BLaER1 (cell line): ENCODE data around the gene FANCE.
A peak's percentile ranks its signal among the peaks of the same experiment; 100 is the strongest.

ENCODE experiments used
- H3K27ac ChIP-seq: shearing (Covaris generic); formaldehyde crosslinking; 2 replicates; pipeline ENCODE4 v1.8.1; 2022
- H3K27me3 ChIP-seq: shearing (Covaris generic); formaldehyde crosslinking; 2 replicates; pipeline ENCODE4 v1.8.1; 2022
- H3K36me3 ChIP-seq: shearing (Covaris generic); formaldehyde crosslinking; 2 replicates; pipeline ENCODE4 v1.8.1; 2022
- H3K4me1 ChIP-seq: shearing (Covaris generic); formaldehyde crosslinking; 2 replicates; pipeline ENCODE4 v1.8.1; 2022
- H3K4me2 ChIP-seq: shearing (Covaris generic); formaldehyde crosslinking; 2 replicates; pipeline ENCODE4 v1.8.1; 2022
- H3K4me3 ChIP-seq: shearing (Covaris generic); formaldehyde crosslinking; 2 replicates; pipeline ENCODE4 v1.8.1; 2022
- H3K9ac ChIP-seq: shearing (Covaris generic); formaldehyde crosslinking; 2 replicates; pipeline ENCODE4 v1.8.1; 2022
- H3K9me3 ChIP-seq: shearing (Covaris generic); formaldehyde crosslinking; 2 replicates; pipeline ENCODE4 v1.8.1; 2022
- H4K20me1 ChIP-seq: shearing (Covaris generic); formaldehyde crosslinking; 2 replicates; pipeline ENCODE4 v1.8.1; 2022
- Cebpa-rat ChIP-seq: shearing (Covaris generic); IDR thresholded peaks from 2 replicates; pipeline ENCODE4 v1.8.1; 2022

FANCE gene

DNA sequence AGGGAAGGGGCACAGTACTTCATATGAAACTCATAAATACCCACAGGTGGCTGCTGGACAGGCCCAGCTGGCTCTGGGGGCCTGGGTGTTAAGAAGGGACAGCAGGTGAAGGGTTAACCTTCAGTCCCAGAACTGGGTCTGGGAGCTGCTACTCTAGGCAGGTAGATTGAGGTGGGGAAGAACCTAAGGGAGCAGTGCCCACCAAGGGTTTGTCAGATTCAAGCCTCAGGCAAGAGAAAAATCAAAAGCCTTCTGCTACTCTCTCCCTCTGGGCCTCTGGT, 21.7 kb downstream of the FANCE start:
- Histone ChIP-seq H3K9me3 (no peaks in the 10 kb centered on the region), H3K27ac (0 out of 2 replicates have a peak overlapping the region, but pooled peaks have one; percentile 22)

DNA sequence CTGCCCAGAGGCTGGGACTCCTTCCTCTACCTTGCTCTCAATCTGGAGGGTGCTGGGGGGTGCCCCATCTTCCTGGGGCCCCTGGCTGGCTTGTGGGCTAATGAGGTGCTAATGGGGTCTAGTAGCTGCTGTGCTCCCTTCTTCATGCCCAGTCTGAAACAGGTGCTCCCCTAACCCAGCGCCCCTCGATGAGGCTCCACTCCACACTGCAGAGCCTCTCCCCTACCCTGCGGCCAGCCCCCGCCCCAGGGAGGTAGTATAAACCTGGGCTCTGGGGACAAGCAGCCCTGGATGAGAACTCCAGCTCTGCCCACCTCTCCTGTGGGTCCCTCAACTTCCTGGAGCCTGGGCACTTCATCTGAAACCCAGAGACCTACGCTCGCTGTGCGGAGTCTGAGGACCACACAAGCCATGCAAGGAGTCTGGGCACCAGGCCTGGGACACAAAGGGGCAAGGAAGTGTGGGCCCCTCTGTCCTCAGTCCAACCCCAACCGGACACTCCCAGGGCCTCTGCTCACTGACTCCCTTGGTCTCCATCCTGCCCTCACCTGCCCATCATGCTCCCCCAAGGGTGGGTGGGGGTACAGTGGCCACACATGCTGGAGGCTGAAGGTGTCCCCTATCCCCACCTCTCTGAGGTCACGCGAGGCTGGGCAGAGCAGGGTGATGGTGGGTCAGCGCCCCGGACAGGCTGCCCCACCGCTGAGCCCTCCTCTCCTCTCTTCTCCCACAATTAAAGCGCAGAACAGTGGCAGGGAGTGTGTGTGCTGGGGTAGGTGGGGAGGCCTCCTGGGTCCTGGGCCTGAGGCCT, 22.2 kb downstream of the FANCE start:
- no peak for TF ChIP-seq Cebpa-rat
- H3K4me1 ChIP-seq: peaks cover 38% of the 10 kb centered on the region
- peaks cover 61% of the 10 kb centered on the region for H3K36me3 ChIP-seq
- no peak overlapping the region for H3K4me3 ChIP-seq
- H3K9me3 ChIP-seq: no peaks in the 10 kb centered on the region
- 0 out of 2 replicates have a peak overlapping the region, but pooled peaks have one; percentile 34 for H3K9ac ChIP-seq
- H3K27me3 ChIP-seq: no peaks in the 10 kb centered on the region
- H4K20me1 ChIP-seq: peaks cover 62% of the 10 kb centered on the region
- H3K4me2 ChIP-seq: no peak overlapping the region
- H3K27ac ChIP-seq: 0 out of 2 replicates have a peak overlapping the region, but pooled peaks have one; percentile 22

More for the DNA sequence above, 21.7 kb downstream of the FANCE start:
- Histone ChIP-seq H4K20me1 (peaks cover 67% of the 10 kb centered on the region), H3K9ac (peak overlapping the region; percentile 34; the same call in 1 of the 2 replicates), H3K4me2 (no peak overlapping the region), H3K36me3 (peaks cover 66% of the 10 kb centered on the region), H3K4me1 (peaks cover 37% of the 10 kb centered on the region), H3K4me3 (no peak overlapping the region), H3K27me3 (no peaks in the 10 kb centered on the region)
- TF ChIP-seq Cebpa-rat: no peak

DNA sequence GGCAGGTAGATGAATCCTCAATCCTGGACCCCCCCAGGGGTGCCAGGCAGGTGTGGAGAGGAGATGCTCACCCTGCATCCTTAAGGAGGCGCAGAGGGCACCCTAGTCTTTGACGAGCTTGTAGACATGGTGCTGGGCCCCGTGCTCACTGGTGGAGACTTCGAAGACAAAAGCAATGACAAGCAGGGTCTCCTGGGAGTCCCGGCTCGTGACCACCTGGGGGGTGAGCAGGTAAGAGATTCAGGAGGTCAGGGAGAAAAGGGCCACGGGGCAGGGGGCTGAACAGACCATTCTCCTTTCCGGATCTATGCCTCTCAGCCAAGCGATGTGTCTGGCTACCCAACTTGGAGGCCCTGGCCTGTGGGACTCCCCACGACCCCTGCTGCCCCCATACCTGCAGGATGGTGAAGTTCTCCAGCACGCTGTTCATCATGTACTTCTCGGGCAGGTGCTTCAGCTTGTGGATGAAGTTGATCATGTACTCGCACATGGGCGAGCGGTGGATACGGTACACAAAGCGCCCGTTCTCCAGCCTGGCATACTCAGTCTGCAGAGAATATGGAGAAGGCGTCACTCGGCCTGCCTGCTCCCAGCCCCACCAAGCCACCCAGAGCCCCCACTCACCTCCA, 22.9 kb downstream of the FANCE start:
- Histone ChIP-seq H4K20me1 (peaks cover 55% of the 10 kb centered on the region), H3K4me1 (peaks cover 41% of the 10 kb centered on the region), H3K27me3 (no peaks in the 10 kb centered on the region), H3K36me3 (peaks cover 54% of the 10 kb centered on the region), H3K27ac (no peak overlapping the region), H3K4me3 (no peak overlapping the region), H3K9me3 (no peaks in the 10 kb centered on the region), H3K9ac (no peak overlapping the region), H3K4me2 (no peak overlapping the region)
- TF ChIP-seq Cebpa-rat: no peak

DNA sequence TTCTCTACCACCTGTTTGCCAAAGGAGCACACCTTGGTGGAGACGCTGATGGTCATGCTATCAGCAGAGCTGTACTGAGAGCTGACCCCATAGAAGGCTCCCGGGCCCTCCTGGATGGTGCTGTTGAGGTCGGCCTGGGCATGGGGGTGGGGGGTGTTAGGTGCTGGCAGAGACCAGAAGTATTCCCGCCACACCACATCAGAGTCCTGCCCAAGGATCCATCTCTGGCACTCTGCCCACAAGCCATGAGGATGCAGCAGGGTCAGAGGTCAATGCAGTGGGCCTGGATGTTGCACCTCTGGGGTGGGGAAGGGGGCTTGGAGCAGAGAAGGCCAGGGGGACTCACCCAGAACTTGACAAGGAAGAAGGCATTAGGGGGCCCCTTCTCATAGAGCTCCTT, 23.4 kb downstream of the FANCE start:
- H3K27ac ChIP-seq: no peak overlapping the region

DNA sequence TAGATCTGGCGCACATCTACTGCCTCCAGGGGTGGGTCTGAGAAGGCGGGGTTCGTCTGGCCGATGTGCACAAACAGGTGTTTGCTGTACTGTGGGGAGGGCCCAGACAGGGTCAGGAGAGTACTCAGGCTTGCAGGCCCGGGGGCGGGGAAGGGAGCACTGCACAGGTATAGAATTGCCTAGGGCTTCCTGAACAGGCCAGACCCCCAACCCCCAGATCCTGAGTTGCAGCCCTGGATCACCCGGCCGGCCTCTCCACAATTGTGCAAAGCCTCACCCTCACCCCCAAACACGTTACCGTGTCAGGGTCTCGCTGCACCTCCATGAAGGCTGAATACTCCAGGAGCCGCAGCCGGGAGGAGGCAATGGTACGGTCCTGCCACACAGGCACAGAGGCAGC, 23.9 kb downstream of the FANCE start:
- Histone ChIP-seq H3K4me2 (no peak overlapping the region), H3K9me3 (no peaks in the 10 kb centered on the region), H3K36me3 (peaks cover 44% of the 10 kb centered on the region), H3K27ac (no peak overlapping the region), H3K4me3 (no peak overlapping the region), H3K27me3 (no peaks in the 10 kb centered on the region), H3K4me1 (peaks cover 33% of the 10 kb centered on the region), H4K20me1 (peaks cover 45% of the 10 kb centered on the region), H3K9ac (no peak overlapping the region)
- TF ChIP-seq Cebpa-rat: no peak

More for the DNA sequence above, 23.4 kb downstream of the FANCE start:
- Histone ChIP-seq H4K20me1 (peaks cover 50% of the 10 kb centered on the region), H3K27me3 (no peaks in the 10 kb centered on the region), H3K9me3 (no peaks in the 10 kb centered on the region), H3K36me3 (peaks cover 49% of the 10 kb centered on the region), H3K4me1 (peaks cover 37% of the 10 kb centered on the region), H3K4me3 (no peak overlapping the region), H3K9ac (no peak overlapping the region), H3K4me2 (no peak overlapping the region)
- no peak for TF ChIP-seq Cebpa-rat

DNA sequence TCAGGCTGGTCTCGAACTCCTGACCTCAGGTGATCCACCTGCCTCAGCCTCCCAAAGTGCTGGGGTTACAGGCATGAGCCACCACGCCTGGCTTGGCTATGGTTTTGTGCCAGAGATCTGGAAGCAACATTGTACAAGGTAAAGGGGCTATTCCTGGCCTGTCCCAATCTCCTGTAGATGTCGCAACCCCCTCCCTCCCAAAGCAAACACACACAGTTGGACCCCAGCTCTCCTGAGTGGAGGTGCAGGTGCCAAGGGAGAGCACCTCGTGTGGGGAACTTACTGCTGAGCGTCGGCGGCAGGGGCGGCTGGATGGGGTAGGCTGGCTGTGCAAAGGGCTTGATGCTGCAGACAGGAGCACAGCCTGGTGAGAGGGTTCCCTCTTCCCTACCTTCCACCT, 24.9 kb downstream of the FANCE start:
- Histone ChIP-seq H3K9ac (no peak overlapping the region), H3K4me2 (no peak overlapping the region), H3K9me3 (no peaks in the 10 kb centered on the region), H3K27ac (no peak overlapping the region), H3K4me3 (no peak overlapping the region), H4K20me1 (peaks cover 35% of the 10 kb centered on the region), H3K36me3 (peaks cover 34% of the 10 kb centered on the region), H3K4me1 (peaks cover 23% of the 10 kb centered on the region), H3K27me3 (no peaks in the 10 kb centered on the region)
- no peak for TF ChIP-seq Cebpa-rat

DNA sequence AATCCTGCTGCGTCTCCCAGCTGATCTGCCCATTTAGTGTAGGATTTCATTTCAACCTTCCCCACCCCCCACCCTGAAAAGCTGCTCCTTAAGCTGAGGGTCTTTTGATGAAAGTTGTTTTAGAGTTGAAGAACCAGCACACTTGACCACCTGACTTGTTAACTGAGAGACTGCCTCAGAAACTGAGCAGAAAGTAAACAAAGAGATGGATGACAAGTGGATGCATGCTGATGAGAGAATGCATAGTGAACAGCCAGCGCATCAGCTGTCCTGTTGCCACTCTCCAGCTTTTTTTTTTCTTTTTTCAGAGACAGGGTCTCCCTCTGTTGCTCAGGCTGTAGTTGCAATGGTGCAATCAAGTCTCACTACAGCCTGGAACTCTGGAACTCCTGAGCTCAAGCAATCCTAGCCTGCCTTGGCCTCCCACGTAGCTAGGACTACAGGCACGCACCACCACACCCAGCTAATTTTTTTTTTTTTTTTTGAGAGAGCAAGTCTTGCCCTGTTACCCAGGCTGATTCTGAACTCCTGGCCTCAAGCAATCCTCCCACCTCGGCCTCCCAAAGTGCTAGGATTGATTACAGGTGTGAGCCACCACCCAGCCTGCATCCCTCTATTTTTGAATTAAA, 25.5 kb downstream of the FANCE start:
- Histone ChIP-seq H3K4me1 (peaks cover 16% of the 10 kb centered on the region), H4K20me1 (peaks cover 29% of the 10 kb centered on the region), H3K36me3 (peaks cover 28% of the 10 kb centered on the region), H3K4me2 (no peak overlapping the region), H3K27me3 (no peaks in the 10 kb centered on the region), H3K9ac (no peak overlapping the region), H3K27ac (no peak overlapping the region), H3K9me3 (no peaks in the 10 kb centered on the region), H3K4me3 (no peak overlapping the region)
- TF ChIP-seq Cebpa-rat: no peak

DNA sequence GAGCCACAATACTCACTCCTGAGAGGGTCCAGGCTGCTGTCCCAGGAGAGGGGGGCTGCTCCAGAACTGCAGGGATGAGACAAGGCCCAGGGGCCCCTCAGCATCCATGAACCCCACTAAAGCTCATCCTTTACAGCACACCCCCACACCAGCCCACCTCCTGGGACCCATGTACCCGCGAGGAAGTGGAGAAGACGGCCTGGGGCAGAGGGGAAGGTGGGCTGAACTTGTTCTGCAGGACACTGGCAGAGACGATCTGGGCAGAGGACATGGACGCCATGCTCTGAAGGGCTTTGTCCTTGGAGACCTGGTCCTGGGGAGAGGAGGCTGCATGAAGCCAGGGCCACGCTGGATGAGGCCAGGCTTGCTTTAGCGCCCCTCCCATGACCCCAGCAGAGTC, 26.1 kb downstream of the FANCE start:
- Histone ChIP-seq H3K27me3 (no peaks in the 10 kb centered on the region), H3K4me3 (no peak overlapping the region), H3K27ac (no peak overlapping the region), H4K20me1 (peaks cover 23% of the 10 kb centered on the region), H3K4me1 (peaks cover 10% of the 10 kb centered on the region; the same call in 1 of the 2 replicates), H3K4me2 (no peak overlapping the region), H3K9me3 (no peaks in the 10 kb centered on the region), H3K36me3 (peaks cover 22% of the 10 kb centered on the region), H3K9ac (no peak overlapping the region)
- TF ChIP-seq Cebpa-rat: no peak

DNA sequence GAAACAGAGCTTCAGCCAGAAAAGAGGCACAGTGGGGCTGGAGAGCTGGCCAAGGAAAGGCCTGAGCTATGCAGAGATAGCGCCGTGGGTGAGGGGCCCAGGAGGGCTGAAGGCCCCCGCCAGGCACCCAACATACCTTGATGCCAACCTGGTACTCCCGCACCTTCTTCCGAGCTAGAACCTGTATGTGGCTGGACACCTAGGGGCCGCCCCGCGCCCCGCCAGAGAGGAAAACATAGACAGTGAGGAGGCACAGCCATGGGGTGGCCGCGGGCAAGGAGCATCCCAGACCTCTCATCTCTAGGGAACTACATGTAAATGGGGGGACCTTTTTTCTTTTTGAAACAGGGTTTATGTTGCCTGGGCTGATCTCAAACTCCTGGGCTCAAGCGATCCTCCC, 28.0 kb downstream of the FANCE start:
- H3K4me2 ChIP-seq: no peak overlapping the region
- no peaks in the 10 kb centered on the region for H3K27me3 ChIP-seq
- 0 out of 2 replicates have a peak, but pooled peaks cover 9% of the 10 kb centered on the region for H3K4me1 ChIP-seq
- H3K9me3 ChIP-seq: no peaks in the 10 kb centered on the region
- H3K9ac ChIP-seq: 0 out of 2 replicates have a peak overlapping the region, but pooled peaks have one; percentile 1
- no peak overlapping the region for H3K4me3 ChIP-seq
- H3K36me3 ChIP-seq: peaks cover 4% of the 10 kb centered on the region; the same call in 1 of the 2 replicates
- TF ChIP-seq Cebpa-rat: no peak
- H3K27ac ChIP-seq: no peak overlapping the region
- peaks cover 4% of the 10 kb centered on the region; the same call in 1 of the 2 replicates for H4K20me1 ChIP-seq

DNA sequence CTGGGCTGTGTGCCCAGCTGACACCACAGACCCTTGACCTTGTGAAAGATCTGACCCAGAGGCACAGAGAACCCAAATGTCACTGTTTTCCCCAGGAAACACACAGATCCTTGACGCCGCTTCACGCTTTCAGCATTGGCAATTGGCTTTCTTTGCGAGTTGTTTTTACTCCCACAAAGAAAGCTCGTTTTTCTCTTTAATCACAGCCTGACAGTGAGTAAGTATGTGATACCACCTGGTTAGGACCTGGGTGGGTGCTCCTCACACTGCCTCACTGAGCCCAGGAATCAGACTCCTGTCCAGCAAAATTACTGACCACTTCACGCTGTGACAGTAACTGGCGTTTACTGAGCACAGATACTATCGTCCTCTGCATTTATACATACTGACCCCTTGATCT, 29.1 kb downstream of the FANCE start:
- Histone ChIP-seq H3K27me3 (no peaks in the 10 kb centered on the region), H3K4me2 (no peak overlapping the region), H3K9me3 (no peaks in the 10 kb centered on the region), H3K9ac (0 out of 2 replicates have a peak overlapping the region, but pooled peaks have one; percentile 3), H3K4me3 (no peak overlapping the region), H3K27ac (no peak overlapping the region), H4K20me1 (no peaks in the 10 kb centered on the region), H3K36me3 (no peaks in the 10 kb centered on the region), H3K4me1 (0 out of 2 replicates have a peak, but pooled peaks cover 9% of the 10 kb centered on the region)
- no peak for TF ChIP-seq Cebpa-rat
